Glutamatergic neuron (in vitro differentiated cells): ENCODE measurements around the gene HDDC3. TPM values are rescaled to one million over a fixed set of nuclear protein-coding genes. Genes with fewer than 3 reads are reported as not detected.

ENCODE experiments used
- DNase-seq: peaks from one replicate; pipeline ENCODE4 v3.0.0; 2022
- H3K27ac Mint-ChIP-seq: one replicate; pipeline ENCODE4 v1.8.0; 2020; ENCODE audit warnings: mild to moderate bottlenecking, mixed read lengths, inconsistent platforms; ENCODE audit not compliant: unreplicated experiment
- H3K27me3 Mint-ChIP-seq: one replicate; pipeline ENCODE4 v1.8.0; 2020; ENCODE audit warnings: mild to moderate bottlenecking, moderate library complexity, mixed read lengths, inconsistent platforms; ENCODE audit not compliant: unreplicated experiment
- H3K36me3 Mint-ChIP-seq: one replicate; pipeline ENCODE4 v1.8.0; 2020; ENCODE audit warnings: mild to moderate bottlenecking, mixed read lengths, inconsistent platforms; ENCODE audit not compliant: unreplicated experiment
- H3K4me1 Mint-ChIP-seq: one replicate; pipeline ENCODE4 v1.8.0; 2020; ENCODE audit warnings: mild to moderate bottlenecking, low read depth, mixed read lengths, inconsistent platforms; ENCODE audit not compliant: unreplicated experiment
- H3K4me3 Mint-ChIP-seq: one replicate; pipeline ENCODE4 v1.8.0; 2020; ENCODE audit warnings: mild to moderate bottlenecking, mixed read lengths, inconsistent platforms; ENCODE audit not compliant: unreplicated experiment
- H3K9me3 Mint-ChIP-seq: one replicate; pipeline ENCODE4 v1.8.0; 2020; ENCODE audit warnings: mild to moderate bottlenecking, moderate library complexity, mixed read lengths, inconsistent platforms; ENCODE audit not compliant: unreplicated experiment
- total RNA-seq: library from RNA; stranded (reverse); fragmentation: NEBNext Ultra II Directional; extraction: Animal tissue kit (Norgen Biotek cat#: 25700); gene quantifications from one replicate; pipeline ENCODE4 v1.2.1, GENCODE V29; 2021; ENCODE audit not compliant: unreplicated experiment
- TF ChIP-seq, protein P1 (sequence below): fragments of 200-600 bp; sonication (generic); IDR thresholded peaks from one replicate; pipeline ENCODE4 v1.5.0; 2021; ENCODE audit not compliant: partially characterized antibody, unreplicated experiment

Gene HDDC3
- total RNA-seq, 1 donor from 2014 or later: 10.7 TPM

DNA sequence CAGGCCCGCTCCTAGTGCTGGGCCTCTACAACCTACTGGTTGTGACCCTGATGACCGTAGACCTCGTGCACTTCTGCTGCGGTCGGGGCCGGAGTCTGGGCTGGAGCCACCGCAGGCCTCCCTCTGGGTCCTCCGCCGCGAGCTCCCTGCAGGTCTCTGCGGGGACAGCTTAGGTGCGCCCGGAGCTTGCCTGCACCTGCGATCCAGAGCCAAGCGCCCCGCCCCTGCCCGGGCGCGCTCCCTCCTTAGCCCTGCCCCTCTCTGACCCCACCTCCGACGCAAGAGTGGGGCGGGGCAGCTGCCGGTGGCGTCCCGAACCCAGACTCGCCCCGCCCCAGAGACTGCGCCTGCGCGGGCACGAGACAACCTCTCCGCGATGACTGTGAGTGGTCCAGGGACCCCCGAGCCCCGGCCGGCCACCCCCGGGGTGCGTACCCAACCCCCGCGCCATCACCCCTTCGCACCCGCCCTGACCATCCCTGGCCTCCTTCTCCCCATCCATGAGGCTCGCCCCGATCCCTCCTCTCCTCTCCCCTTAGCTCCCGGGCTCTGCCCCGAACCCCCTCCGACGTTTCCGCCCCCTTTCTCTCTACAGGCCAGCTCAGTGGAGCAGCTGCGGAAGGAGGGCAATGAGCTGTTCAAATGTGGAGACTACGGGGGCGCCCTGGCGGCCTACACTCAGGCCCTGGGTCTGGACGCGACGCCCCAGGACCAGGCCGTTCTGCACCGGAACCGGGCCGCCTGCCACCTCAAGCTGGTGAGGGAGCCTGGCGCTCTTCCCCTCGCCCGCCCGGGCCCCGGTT lies 2.8 kb upstream of the HDDC3 start, which contains the start of gene UNC45A:
UNC45A (plus strand) TSS at position 337 of the 803 bp plus-strand sequence; CDS start at position 377, 40 bp downstream.
- Mint-ChIP-seq H3K27ac (peak within 1 kb of the TSS; percentile 80), H3K4me3 (peak within 1 kb of the TSS; percentile 95), H3K4me1 (peaks cover 18% of the 10 kb centered on the region), H3K36me3 (no peaks in the 10 kb centered on the region), H3K9me3 (peaks cover 2% of the 10 kb centered on the region), H3K27me3 (peaks cover 8% of the 10 kb centered on the region)
- TF ChIP-seq, protein P1, sequence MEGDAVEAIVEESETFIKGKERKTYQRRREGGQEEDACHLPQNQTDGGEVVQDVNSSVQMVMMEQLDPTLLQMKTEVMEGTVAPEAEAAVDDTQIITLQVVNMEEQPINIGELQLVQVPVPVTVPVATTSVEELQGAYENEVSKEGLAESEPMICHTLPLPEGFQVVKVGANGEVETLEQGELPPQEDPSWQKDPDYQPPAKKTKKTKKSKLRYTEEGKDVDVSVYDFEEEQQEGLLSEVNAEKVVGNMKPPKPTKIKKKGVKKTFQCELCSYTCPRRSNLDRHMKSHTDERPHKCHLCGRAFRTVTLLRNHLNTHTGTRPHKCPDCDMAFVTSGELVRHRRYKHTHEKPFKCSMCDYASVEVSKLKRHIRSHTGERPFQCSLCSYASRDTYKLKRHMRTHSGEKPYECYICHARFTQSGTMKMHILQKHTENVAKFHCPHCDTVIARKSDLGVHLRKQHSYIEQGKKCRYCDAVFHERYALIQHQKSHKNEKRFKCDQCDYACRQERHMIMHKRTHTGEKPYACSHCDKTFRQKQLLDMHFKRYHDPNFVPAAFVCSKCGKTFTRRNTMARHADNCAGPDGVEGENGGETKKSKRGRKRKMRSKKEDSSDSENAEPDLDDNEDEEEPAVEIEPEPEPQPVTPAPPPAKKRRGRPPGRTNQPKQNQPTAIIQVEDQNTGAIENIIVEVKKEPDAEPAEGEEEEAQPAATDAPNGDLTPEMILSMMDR: no peak
- peak; percentile 96 for DNase-seq

DNA sequence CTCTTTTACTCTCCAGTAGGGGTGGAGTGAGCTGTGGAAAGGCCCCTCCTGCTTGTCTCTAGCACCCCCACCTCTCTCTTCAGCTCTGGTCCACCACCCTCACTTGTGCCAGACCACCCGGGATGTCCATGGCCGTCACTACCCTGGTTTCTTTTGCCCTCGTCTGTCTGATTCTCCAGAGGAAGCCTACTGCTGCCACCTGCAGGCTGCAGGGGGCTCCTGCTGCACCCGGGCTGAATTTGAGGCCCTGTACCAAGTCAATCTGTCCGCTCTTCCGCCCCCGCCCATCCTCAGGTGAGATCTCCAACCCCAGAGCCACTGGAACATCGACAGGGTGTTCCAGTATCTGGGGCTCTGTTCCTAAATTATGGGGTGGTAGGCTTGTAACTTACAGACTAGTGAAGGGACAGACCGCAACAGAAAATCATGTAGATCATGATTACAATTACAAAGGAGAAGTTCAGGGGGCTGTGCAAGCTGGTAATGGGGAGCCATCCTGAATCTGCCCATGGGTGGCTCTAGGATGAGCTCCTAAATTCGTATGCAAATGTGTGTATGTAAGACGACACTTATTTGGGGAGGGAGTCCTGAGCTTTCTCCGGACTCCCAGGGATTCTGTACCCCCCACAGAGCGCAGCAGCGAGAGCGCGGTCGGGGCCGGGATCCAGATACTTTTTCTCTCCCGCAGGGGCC lies 2.1 kb upstream of the HDDC3 start:
- H3K27me3 Mint-ChIP-seq: peaks cover 8% of the 10 kb centered on the region
- TF ChIP-seq, protein P1: peak; percentile 81
- H3K36me3 Mint-ChIP-seq: no peaks in the 10 kb centered on the region
- peak; percentile 91 for DNase-seq
- H3K27ac Mint-ChIP-seq: peak overlapping the region; percentile 80
- H3K4me3 Mint-ChIP-seq: peak overlapping the region; percentile 95
- H3K4me1 Mint-ChIP-seq: peaks cover 18% of the 10 kb centered on the region
- H3K9me3 Mint-ChIP-seq: peaks cover 2% of the 10 kb centered on the region

DNA sequence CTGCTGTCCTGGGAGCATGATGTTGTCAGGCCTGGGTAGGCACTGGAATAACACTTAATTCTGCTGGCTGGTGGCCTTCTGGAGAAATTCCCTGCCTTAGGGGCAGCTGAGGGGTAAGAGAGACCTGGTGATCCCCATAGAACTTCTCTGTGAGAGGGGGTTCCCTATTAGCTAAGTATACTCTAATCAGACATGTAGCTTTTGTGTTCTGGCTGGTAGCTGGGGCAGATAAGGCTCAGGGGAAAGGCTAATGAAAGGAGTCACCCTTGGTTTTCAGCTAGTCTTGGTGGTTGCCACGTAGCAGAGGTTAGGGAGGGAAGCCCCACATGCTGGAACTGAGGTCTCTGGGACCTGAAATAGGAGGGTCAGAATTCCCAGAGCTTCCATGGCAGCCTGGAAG lies 952 bp upstream of the HDDC3 start:
- TF ChIP-seq, protein P1: no peak
- Mint-ChIP-seq H3K27ac (no peak overlapping the region), H3K27me3 (peaks cover 8% of the 10 kb centered on the region), H3K4me3 (no peak overlapping the region), H3K36me3 (no peaks in the 10 kb centered on the region), H3K4me1 (peaks cover 18% of the 10 kb centered on the region), H3K9me3 (peaks cover 2% of the 10 kb centered on the region)
- no peak for DNase-seq

DNA sequence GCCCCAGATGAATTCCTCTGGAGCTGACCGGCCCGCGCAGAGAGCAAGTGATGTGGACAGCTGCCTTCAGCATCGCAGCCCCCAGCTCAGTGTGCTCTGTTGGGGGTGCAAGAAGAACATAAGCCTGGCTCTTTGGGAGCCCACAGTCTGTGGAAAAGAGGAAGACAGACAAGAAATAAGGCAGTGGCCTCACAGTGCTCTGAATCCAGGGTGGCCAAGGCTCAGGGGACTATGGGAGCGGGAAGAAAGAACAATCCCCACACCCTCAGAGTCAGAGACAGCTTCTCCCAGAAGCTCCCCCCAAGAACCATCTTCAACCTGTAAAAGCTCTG lies 277 bp upstream of the HDDC3 start:
- Mint-ChIP-seq H3K36me3 (no peaks in the 10 kb centered on the region), H3K4me3 (peak overlapping the region; percentile 46), H3K27me3 (peaks cover 8% of the 10 kb centered on the region), H3K27ac (peak overlapping the region; percentile 70), H3K9me3 (peaks cover 2% of the 10 kb centered on the region), H3K4me1 (peaks cover 18% of the 10 kb centered on the region)
- TF ChIP-seq, protein P1: peak; percentile 59
- DNase-seq: no peak

DNA sequence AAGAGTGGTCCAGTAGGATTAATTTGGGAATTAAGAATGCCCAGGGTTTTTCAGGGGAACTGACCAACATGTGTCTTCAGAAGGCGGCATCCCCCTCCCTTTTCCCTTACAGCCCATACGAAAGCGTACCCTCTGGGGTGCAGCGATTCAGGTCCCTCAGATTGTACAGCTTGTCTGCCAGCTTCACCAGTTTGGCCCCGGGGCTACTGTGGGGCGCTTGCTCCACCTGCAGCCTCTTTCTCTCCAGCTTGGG lies 848 bp downstream of the HDDC3 start:
- Mint-ChIP-seq H3K27me3 (peaks cover 8% of the 10 kb centered on the region), H3K4me1 (peaks cover 17% of the 10 kb centered on the region), H3K9me3 (peaks cover 2% of the 10 kb centered on the region), H3K4me3 (peak overlapping the region; percentile 91), H3K27ac (peak overlapping the region; percentile 80), H3K36me3 (no peaks in the 10 kb centered on the region)
- TF ChIP-seq, protein P1: no peak
- DNase-seq: no peak
